K562 (cell line): ENCODE data around the gene KIAA2012. TPM values are rescaled to one million over a fixed set of nuclear protein-coding genes. Genes with fewer than 3 reads are reported as not detected.

Experiments
- ARID2 ChIP-seq: fragments of 450-650 bp; IDR thresholded peaks from 2 replicates; pipeline ENCODE4 v1.6.1; 2017; ENCODE audit warnings: antibody characterized with exemption, mild to moderate bottlenecking
- BCL6 ChIP-seq: fragments of 250-450 bp; sonication (Bioruptor Pico); IDR thresholded peaks from 2 replicates; pipeline ENCODE4 v1.4.0; 2020
- CAMTA2 ChIP-seq: fragments of 250-450 bp; sonication (Bioruptor Pico); conservative IDR thresholded peaks from 2 replicates; pipeline ENCODE4 v1.5.1; 2022
- CBX8 ChIP-seq: fragments of 200-600 bp; sonication (generic); IDR thresholded peaks from 2 replicates; pipeline ENCODE4 v1.6.1; 2012; ENCODE audit warnings: borderline replicate concordance, mixed run types, low read depth, mild to moderate bottlenecking, moderate library complexity, mixed read lengths, low read length, control low read depth, inconsistent platforms; ENCODE audit not compliant: poor library complexity, severe bottlenecking; ENCODE audit errors: extremely low read depth
- EP400 ChIP-seq: fragments of 450-650 bp; IDR thresholded peaks from 2 replicates; pipeline ENCODE4 v1.6.1; 2017; ENCODE audit warnings: antibody characterized with exemption, mild to moderate bottlenecking, moderate library complexity
- FOXA3 ChIP-seq, 2 experiments: fragments of 450-650 bp in 1 of 2; sonication (generic) in 1 of 2; formaldehyde crosslinking; IDR thresholded peaks in 1 of 2; conservative IDR thresholded peaks in 1 of 2; 2 replicates each; pipeline versions ENCODE4 v1.4.0 to v1.8.0; 2020 to 2022; ENCODE audit warnings: mild to moderate bottlenecking in 2 of 2, missing genetic modification reagents in 1 of 2
- IRF2 ChIP-seq: sonication (generic); formaldehyde crosslinking; IDR thresholded peaks from 2 replicates; pipeline ENCODE4 v1.8.1; 2022; ENCODE audit warnings: mild to moderate bottlenecking, missing genetic modification reagents
- JUNB ChIP-seq: fragments of 450-650 bp; formaldehyde crosslinking; conservative IDR thresholded peaks from 2 replicates; pipeline ENCODE4 v1.4.0; 2020; ENCODE audit warnings: mild to moderate bottlenecking
- MCM2 ChIP-seq: fragments of 450-650 bp; IDR thresholded peaks from 2 replicates; pipeline ENCODE4 v1.6.1; 2017; ENCODE audit warnings: low read depth, mild to moderate bottlenecking
- MTA2 ChIP-seq: fragments of 450-650 bp; IDR thresholded peaks from 2 replicates; pipeline ENCODE4 v1.6.1; 2016; ENCODE audit warnings: low read depth
- MYBL2 ChIP-seq, 2 experiments: fragments of 450-650 bp in 1 of 2; sonication (generic) in 1 of 2; formaldehyde crosslinking in 1 of 2; IDR thresholded peaks; 2 replicates each; pipeline versions ENCODE4 v1.6.1 to v1.8.1; 2017 to 2022; ENCODE audit warnings: borderline replicate concordance in 1 of 2, inconsistent platforms in 1 of 2, low read depth in 1 of 2, mild to moderate bottlenecking in 1 of 2, missing genetic modification reagents in 1 of 2, moderate library complexity in 1 of 2
- NCOA1 ChIP-seq: fragments of 450-650 bp; IDR thresholded peaks from 2 replicates; pipeline ENCODE4 v1.6.1; 2016; ENCODE audit warnings: low read depth
- SMAD2 ChIP-seq: fragments of 150-350 bp; IDR thresholded peaks from 2 replicates; pipeline ENCODE4 v1.6.1; 2014; ENCODE audit warnings: low read depth, mild to moderate bottlenecking, low read length
- SNIP1 ChIP-seq: fragments of 450-650 bp; IDR thresholded peaks from 2 replicates; pipeline ENCODE4 v1.7.1; 2017; ENCODE audit warnings: low read depth, mild to moderate bottlenecking
- TAF9B ChIP-seq: fragments of 450-650 bp; IDR thresholded peaks from 2 replicates; pipeline ENCODE4 v1.6.1; 2018; ENCODE audit warnings: mild to moderate bottlenecking; ENCODE audit not compliant: partially characterized antibody
- TEAD2 ChIP-seq: fragments of 450-650 bp; IDR thresholded peaks from 2 replicates; pipeline ENCODE4 v1.6.1; 2016; ENCODE audit warnings: missing genetic modification characterization, control low read depth, missing compliant biosample characterization
- ZKSCAN1 ChIP-seq: fragments of 150-350 bp; IDR thresholded peaks from 2 replicates; pipeline ENCODE4 v1.6.1; 2016; ENCODE audit warnings: low read depth, low read length
- ZNF239 ChIP-seq: fragments of 250-450 bp; sonication (Bioruptor Pico); IDR thresholded peaks from 2 replicates; pipeline ENCODE4 v1.4.0; 2020; ENCODE audit warnings: mild to moderate bottlenecking
- polyA plus RNA-seq, 8 experiments: library from polyadenylated mRNA; depleted of rRNA in 4 of 8; stranded (reverse) in 5 of 8; unstranded in 3 of 8; fragments of >200 nt; fragmentation: Nextera tagmentation in 2 of 8; fragmentation: Illumina TruSeq in 1 of 8; extraction: Ambion mirVana in 2 of 8; extraction: Trizol in 1 of 8; gene quantifications; 2 replicates each; pipeline versions ENCODE4 v1.2.1 to v1.2.3, GENCODE V29; 2011 to 2014; ENCODE audit warnings: inconsistent platforms in 1 of 8, missing spikeins in 1 of 8
- total RNA-seq, 7 experiments: library from RNA; depleted of rRNA in 6 of 7; stranded (reverse); fragments of >200 nt in 6 of 7; fragmentation: Illumina TruSeq in 2 of 7; extraction: Trizol in 2 of 7; gene quantifications; 2 replicates each; pipeline versions ENCODE4 v1.2.1 to v1.2.3, GENCODE V29; 2011 to 2021; ENCODE audit warnings: low replicate concordance in 1 of 7
- TF ChIP-seq, protein P1 (sequence below), 2 experiments: fragments of 450-650 bp; IDR thresholded peaks; 2 replicates each; pipeline ENCODE4 v1.6.1; 2016; ENCODE audit warnings: mild to moderate bottlenecking in 2 of 2, borderline replicate concordance in 1 of 2, low read depth in 1 of 2, moderate library complexity in 1 of 2
- TF ChIP-seq, protein P2 (sequence below): fragments of 250-450 bp; sonication (Bioruptor Pico); IDR thresholded peaks from 2 replicates; pipeline ENCODE4 v1.9.0; 2021; ENCODE audit warnings: mild to moderate bottlenecking, inconsistent platforms

Gene KIAA2012
- total and polyA plus RNA-seq, 9 of the 15 experiments (the other 6 are each of a cell fraction or from before 2014, with no cell fraction given) = not detected

DNA sequence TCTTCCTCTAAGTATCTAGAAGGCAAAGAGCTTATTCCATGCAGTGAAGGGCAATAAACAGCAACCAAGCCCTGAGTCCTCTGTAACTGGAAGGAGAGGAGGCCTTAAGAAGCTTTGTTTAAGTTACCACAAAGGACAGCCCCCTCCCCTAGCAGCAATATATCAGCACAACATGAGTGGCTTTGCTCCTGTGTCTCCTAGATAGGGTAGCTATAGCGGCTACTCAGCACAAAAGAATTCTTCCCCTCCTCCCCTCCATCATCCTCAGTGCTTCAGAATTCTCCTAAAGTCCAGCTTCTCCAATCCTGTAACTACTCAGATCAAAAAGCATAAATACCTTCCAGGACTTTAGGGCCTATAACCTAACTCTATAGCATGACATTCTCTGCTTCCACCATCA is 148.8 kb downstream of the KIAA2012 start (continued):
- TF ChIP-seq, protein P1, sequence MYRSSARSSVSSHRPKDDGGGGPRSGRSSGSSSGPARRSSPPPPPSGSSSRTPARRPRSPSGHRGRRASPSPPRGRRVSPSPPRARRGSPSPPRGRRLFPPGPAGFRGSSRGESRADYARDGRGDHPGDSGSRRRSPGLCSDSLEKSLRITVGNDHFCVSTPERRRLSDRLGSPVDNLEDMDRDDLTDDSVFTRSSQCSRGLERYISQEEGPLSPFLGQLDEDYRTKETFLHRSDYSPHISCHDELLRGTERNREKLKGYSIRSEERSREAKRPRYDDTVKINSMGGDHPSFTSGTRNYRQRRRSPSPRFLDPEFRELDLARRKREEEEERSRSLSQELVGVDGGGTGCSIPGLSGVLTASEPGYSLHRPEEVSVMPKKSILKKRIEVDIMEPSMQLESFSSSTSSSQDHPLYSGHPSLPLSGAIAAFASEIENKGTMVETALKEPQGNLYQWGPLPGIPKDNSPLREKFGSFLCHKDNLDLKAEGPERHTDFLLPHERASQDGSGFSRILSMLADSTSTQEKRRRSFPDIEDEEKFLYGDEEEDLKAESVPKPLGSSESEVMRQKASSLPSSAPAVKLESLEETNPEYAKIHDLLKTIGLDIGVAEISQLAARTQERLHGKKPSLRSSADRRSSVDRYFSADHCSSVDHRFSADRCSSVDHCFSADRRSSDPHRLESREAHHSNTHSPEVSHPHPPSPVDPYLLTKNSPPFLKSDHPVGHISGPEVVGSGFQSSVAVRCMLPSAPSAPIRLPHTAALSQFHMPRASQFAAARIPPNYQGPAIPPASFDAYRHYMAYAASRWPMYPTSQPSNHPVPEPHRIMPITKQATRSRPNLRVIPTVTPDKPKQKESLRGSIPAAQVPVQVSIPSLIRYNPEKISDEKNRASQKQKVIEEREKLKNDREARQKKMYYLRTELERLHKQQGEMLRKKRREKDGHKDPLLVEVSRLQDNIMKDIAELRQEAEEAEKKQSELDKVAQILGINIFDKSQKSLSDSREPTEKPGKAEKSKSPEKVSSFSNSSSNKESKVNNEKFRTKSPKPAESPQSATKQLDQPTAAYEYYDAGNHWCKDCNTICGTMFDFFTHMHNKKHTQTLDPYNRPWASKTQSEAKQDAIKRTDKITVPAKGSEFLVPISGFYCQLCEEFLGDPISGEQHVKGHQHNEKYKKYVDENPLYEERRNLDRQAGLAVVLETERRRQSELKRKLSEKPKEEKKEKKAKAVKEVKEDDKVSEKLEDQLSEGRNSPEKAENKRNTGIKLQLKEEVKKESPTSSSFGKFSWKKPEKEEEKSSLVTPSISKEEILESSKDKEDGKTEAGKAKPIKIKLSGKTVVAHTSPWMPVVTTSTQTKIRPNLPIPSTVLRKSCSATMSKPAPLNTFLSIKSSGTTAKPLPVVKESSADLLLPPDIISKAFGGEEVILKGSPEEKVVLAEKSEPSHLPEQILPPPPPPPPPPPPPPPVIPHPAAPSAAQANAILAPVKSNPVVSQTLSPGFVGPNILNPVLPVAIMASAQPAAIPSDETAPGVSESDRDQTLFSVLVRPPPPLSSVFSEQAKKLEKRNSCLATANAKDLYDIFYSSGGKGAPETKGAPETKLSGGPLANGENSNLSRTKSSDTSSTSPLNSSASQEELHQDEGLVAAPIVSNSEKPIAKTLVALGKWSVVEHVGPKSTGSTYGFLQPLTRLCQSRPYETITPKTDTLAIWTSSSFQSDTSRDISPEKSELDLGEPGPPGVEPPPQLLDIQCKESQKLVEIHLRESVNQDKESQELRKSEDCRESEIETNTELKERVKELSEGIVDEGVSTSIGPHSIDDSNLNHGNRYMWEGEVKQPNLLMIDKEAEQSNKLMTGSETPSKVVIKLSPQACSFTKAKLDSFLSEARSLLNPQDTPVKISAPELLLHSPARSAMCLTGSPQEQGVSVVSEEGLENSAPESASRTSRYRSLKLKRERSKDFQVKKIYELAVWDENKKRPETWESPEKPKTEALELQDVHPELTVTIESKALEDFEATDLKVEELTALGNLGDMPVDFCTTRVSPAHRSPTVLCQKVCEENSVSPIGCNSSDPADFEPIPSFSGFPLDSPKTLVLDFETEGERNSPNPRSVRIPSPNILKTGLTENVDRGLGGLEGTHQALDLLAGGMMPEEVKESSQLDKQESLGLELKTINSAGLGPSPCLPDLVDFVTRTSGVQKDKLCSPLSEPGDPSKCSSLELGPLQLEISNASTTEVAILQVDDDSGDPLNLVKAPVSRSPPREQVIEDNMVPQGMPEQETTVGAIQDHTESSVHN (IDR thresholded peaks at IDR 0.05; ENCODE audit: borderline replicate concordance in 1 of 2, low read depth in 1 of 2) = no peak
- TF ChIP-seq ZKSCAN1 (no peak), SMAD2 (no peak), CAMTA2 (CRISPR knock-in tag) (no peak), JUNB (no peak), BCL6 (CRISPR knock-in tag) (no peak), MYBL2 (IDR thresholded peaks at IDR 0.05; ENCODE audit: low read depth) (no peak), MYBL2 (CRISPR knock-in tag; IDR thresholded peaks at IDR 0.05; ENCODE audit: borderline replicate concordance) (no peak), CBX8 (no peak), EP400 (peak; percentile 26; the same call in 1 of the 2 replicates), MCM2 (no peak), NCOA1 (no peak; the same call in 1 of the 2 replicates), ARID2 (no peak), TAF9B (no peak), MTA2 (peak; percentile 79), SNIP1 (no peak), FOXA3 (CRISPR knock-in tag; conservative IDR thresholded peaks at IDR 0.05 in 1 of 2, IDR thresholded peaks at IDR 0.05 in 1 of 2) (no peak), IRF2 (CRISPR knock-in tag) (no peak), TEAD2 (tag) (0 out of 2 replicates have a peak, but pooled peaks have one; percentile 21), ZNF239 (CRISPR knock-in tag) (no peak)
- TF ChIP-seq, protein P2, sequence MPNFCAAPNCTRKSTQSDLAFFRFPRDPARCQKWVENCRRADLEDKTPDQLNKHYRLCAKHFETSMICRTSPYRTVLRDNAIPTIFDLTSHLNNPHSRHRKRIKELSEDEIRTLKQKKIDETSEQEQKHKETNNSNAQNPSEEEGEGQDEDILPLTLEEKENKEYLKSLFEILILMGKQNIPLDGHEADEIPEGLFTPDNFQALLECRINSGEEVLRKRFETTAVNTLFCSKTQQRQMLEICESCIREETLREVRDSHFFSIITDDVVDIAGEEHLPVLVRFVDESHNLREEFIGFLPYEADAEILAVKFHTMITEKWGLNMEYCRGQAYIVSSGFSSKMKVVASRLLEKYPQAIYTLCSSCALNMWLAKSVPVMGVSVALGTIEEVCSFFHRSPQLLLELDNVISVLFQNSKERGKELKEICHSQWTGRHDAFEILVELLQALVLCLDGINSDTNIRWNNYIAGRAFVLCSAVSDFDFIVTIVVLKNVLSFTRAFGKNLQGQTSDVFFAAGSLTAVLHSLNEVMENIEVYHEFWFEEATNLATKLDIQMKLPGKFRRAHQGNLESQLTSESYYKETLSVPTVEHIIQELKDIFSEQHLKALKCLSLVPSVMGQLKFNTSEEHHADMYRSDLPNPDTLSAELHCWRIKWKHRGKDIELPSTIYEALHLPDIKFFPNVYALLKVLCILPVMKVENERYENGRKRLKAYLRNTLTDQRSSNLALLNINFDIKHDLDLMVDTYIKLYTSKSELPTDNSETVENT = no peak
